Measurements from ENCODE around the gene IL17F.

IL17F gene

DNA sequence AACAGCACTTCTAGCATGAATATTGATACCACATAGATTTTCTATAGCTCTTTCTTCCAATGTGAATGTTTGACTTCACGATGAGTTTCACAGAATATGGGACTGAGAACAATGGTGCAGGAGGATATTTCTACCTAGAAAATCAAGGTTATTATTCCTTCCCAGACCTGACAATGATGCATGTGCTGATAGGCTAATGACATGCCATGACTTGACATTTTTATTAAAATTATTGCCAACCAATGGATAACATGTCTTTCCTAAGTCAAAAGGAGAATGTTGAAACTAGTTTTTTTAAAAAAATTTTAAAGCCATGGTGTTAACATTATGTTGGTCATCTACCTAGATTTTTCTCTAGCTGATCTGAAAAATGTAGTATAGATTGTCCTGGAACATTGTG is 57.2 kb downstream of the IL17F start:
- DNase-seq = no peak
